DMS79 (cell line): ENCODE measurements around the gene CDK17.
A peak's percentile ranks its signal among the peaks of the same experiment; 100 is the strongest.
"Not testable (repeated sequence)": the region's sequence is repeated elsewhere in the genome, so short reads cannot be mapped to it uniquely, and the experiment has no call there.

Experiments
- DNase-seq: peaks from one replicate; lab custom pipeline; 2025; lab: John Stamatoyannopoulos, UW

The CDK17 gene

GRCh38 chr12:96387981-96388380 lies 12.3 kb downstream of the CDK17 start:
- DNase-seq, result no peak

GRCh38 chr12:96386794-96387193 lies 13.4 kb downstream of the CDK17 start:
- no peak for DNase-seq

GRCh38 chr12:96383991-96384390 lies 16.2 kb downstream of the CDK17 start:
- no peak for DNase-seq

GRCh38 chr12:96383371-96383770 lies 16.9 kb downstream of the CDK17 start:
- no peak for DNase-seq

- not testable (repeated sequence) for DNase-seq
These were observed 20.5 kb downstream of the CDK17 start for GRCh38 chr12:96379743-96380142.

- no peak for DNase-seq
These were observed 21.9 kb downstream of the CDK17 start for GRCh38 chr12:96378319-96378718.

- DNase-seq, result no peak
These were observed 23.4 kb downstream of the CDK17 start for GRCh38 chr12:96376865-96377264.

GRCh38 chr12:96375841-96376604 lies 24.2 kb downstream of the CDK17 start:
- no peak for DNase-seq

GRCh38 chr12:96375170-96375569 lies 25.1 kb downstream of the CDK17 start:
- DNase-seq, result no peak

- DNase-seq, result no peak
These were observed 28.2 kb downstream of the CDK17 start for GRCh38 chr12:96371790-96372699.

- DNase-seq, result no peak
These were observed 29.0 kb downstream of the CDK17 start for GRCh38 chr12:96371138-96371789.

- no peak for DNase-seq
These were observed 31.6 kb downstream of the CDK17 start for GRCh38 chr12:96368687-96369086.

- peak; percentile 54 for DNase-seq
These were observed 32.0 kb downstream of the CDK17 start for GRCh38 chr12:96368233-96368632.

GRCh38 chr12:96366381-96366654 lies 33.9 kb downstream of the CDK17 start:
- DNase-seq, result no peak

GRCh38 chr12:96365604-96366380 lies 34.4 kb downstream of the CDK17 start:
- no peak for DNase-seq

GRCh38 chr12:96364092-96364700 lies 36.0 kb downstream of the CDK17 start:
- DNase-seq, result no peak

GRCh38 chr12:96361074-96361473 lies 39.2 kb downstream of the CDK17 start:
- no peak for DNase-seq

- DNase-seq, result no peak
These were observed 39.7 kb downstream of the CDK17 start for GRCh38 chr12:96360550-96360949.

GRCh38 chr12:96359328-96359727 lies 40.9 kb downstream of the CDK17 start:
- DNase-seq, result no peak

GRCh38 chr12:96356831-96357230 lies 43.4 kb downstream of the CDK17 start:
- no peak for DNase-seq

- no peak for DNase-seq
These were observed 45.2 kb downstream of the CDK17 start for GRCh38 chr12:96354844-96355534.
